LNCAP (cell line): ENCODE data around the gene TRIM34.

Experiments used
- CTCF ChIP-seq: fragments of 450-650 bp; IDR thresholded peaks from 2 replicates; pipeline ENCODE4 v1.5.1; 2017; ENCODE audit warnings: mild to moderate bottlenecking

The TRIM34 gene

GRCh38 chr11:5684036-5684645 is 59.3 kb downstream of the TRIM34 start:
- no peak for TF ChIP-seq CTCF

GRCh38 chr11:5684646-5685362 is 60.0 kb downstream of the TRIM34 start, which contains the start of gene TRIM5:
TRIM5 (minus strand) TSS chr11:5685074; CDS start chr11:5680177, 4,897 bp downstream.
- peak; percentile 58 for TF ChIP-seq CTCF

- no peak for TF ChIP-seq CTCF
Observed at GRCh38 chr11:5686426-5686825, 61.6 kb downstream of the TRIM34 start.

- TF ChIP-seq CTCF = no peak
Observed at GRCh38 chr11:5688482-5688881, 63.7 kb downstream of the TRIM34 start.

GRCh38 chr11:5689551-5689983 is 64.8 kb downstream of the TRIM34 start, which contains the start of gene TRIM22:
TRIM22 (plus strand) TSS chr11:5689790; CDS start chr11:5696233, 6,443 bp downstream.
- TF ChIP-seq CTCF = no peak

- TF ChIP-seq CTCF = no peak
Observed at GRCh38 chr11:5690216-5690615, 65.4 kb downstream of the TRIM34 start.

- TF ChIP-seq CTCF = no peak
Observed at GRCh38 chr11:5690736-5691135, 65.9 kb downstream of the TRIM34 start.
